A549 (cell line): Measurements from ENCODE around the gene LRIG1.

Experiments
- BCL3 ChIP-seq: fragments of >200 bp; sonication (Bioruptor Twin); formaldehyde crosslinking; IDR thresholded peaks from 3 replicates; pipeline ENCODE4 v1.6.1; 2016
- HDAC2 ChIP-seq: fragments of 200-600 bp; sonication (generic); IDR thresholded peaks from 2 replicates; pipeline ENCODE4 v1.6.1; 2016
- HOXA7 ChIP-seq: fragments of 250-450 bp; sonication (Bioruptor Pico); IDR thresholded peaks from 2 replicates; pipeline ENCODE4 v1.5.0; 2020; ENCODE audit warnings: mild to moderate bottlenecking, moderate library complexity
- MAZ ChIP-seq: fragments of 150-350 bp; IDR thresholded peaks from 2 replicates; pipeline ENCODE4 v1.6.1; 2014; ENCODE audit warnings: antibody characterized with exemption, low read depth, low read length, borderline replicate concordance
- POLR2A ChIP-seq: IDR thresholded peaks from 2 replicates; pipeline ENCODE4 v1.6.1; 2012; ENCODE audit warnings: mild to moderate bottlenecking, low read length
- RCOR1 ChIP-seq: fragments of 150-350 bp; IDR thresholded peaks from 2 replicates; pipeline ENCODE4 v1.6.1; 2014; ENCODE audit warnings: antibody characterized with exemption, low read length, low read depth
- REST ChIP-seq: fragments of 200-600 bp; sonication (generic); IDR thresholded peaks from 2 replicates; pipeline ENCODE4 v1.6.1; 2016; ENCODE audit warnings: antibody characterized with exemption, mild to moderate bottlenecking, moderate library complexity
- RFX5 ChIP-seq: fragments of 450-650 bp; IDR thresholded peaks from 2 replicates; pipeline ENCODE4 v1.7.1; 2014; ENCODE audit warnings: antibody characterized with exemption, mild to moderate bottlenecking, moderate library complexity
- SMC3 ChIP-seq: fragments of >200 bp; sonication (Bioruptor Twin); formaldehyde crosslinking; IDR thresholded peaks from 3 replicates; pipeline ENCODE4 v1.6.1; 2018; ENCODE audit warnings: inconsistent platforms
- ZNF302 ChIP-seq: fragments of 250-450 bp; sonication (Bioruptor Pico); IDR thresholded peaks from 2 replicates; pipeline ENCODE4 v1.9.0; 2021; ENCODE audit warnings: inconsistent platforms, mild to moderate bottlenecking, moderate library complexity
- ZSCAN20 ChIP-seq: fragments of 250-450 bp; sonication (Bioruptor Pico); IDR thresholded peaks from 2 replicates; pipeline ENCODE4 v1.8.0; 2022; ENCODE audit warnings: mild to moderate bottlenecking, moderate library complexity
- TF ChIP-seq, protein P1 (sequence below): fragments of >200 bp; sonication (Bioruptor Twin); formaldehyde crosslinking; IDR thresholded peaks from 3 replicates; pipeline ENCODE4 v1.5.1; 2016

DNA sequence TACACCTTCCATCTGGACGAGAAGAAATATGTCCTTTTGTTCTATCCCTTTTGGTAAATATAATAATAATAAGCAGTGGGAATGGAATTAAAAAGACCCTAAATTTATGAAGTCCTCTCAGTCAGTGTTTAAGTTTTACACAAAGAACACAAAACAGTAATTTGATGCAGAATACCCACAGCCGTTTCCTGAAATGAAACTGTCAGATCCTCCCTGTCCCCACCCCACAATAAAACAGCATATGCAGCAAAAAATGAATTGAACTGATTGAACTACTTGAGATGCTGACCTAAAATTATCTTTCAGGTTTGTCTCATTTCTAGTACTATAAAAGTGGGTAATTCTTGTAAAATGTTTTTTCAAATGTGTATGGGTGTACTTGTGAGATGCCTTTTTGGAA lies 2.2 kb upstream of the LRIG1 start:
- TF ChIP-seq, protein P1, sequence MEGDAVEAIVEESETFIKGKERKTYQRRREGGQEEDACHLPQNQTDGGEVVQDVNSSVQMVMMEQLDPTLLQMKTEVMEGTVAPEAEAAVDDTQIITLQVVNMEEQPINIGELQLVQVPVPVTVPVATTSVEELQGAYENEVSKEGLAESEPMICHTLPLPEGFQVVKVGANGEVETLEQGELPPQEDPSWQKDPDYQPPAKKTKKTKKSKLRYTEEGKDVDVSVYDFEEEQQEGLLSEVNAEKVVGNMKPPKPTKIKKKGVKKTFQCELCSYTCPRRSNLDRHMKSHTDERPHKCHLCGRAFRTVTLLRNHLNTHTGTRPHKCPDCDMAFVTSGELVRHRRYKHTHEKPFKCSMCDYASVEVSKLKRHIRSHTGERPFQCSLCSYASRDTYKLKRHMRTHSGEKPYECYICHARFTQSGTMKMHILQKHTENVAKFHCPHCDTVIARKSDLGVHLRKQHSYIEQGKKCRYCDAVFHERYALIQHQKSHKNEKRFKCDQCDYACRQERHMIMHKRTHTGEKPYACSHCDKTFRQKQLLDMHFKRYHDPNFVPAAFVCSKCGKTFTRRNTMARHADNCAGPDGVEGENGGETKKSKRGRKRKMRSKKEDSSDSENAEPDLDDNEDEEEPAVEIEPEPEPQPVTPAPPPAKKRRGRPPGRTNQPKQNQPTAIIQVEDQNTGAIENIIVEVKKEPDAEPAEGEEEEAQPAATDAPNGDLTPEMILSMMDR, result no peak
- no peak for TF ChIP-seq ZNF302 (CRISPR knock-in tag)
- TF ChIP-seq REST, result no peak
- no peak for TF ChIP-seq HDAC2
- no peak for TF ChIP-seq HOXA7 (CRISPR knock-in tag)
- no peak for TF ChIP-seq RFX5
- no peak for TF ChIP-seq POLR2A
- no peak for TF ChIP-seq RCOR1
- TF ChIP-seq BCL3, result no peak
- no peak for TF ChIP-seq SMC3
- TF ChIP-seq ZSCAN20, result no peak
- no peak for TF ChIP-seq MAZ
